HG03442 (cell line): ENCODE data around the gene CEP135.
"Not testable (repeated sequence)": the region's sequence is repeated elsewhere in the genome, so short reads cannot be mapped to it uniquely, and the experiment has no call there.

ENCODE experiments used
- ATAC-seq: cut with Tn5 transposase; IDR thresholded peaks from one replicate; pipeline ENCODE4 v1.9.1; 2021; ENCODE audit warnings: mild to moderate bottlenecking, moderate library complexity; ENCODE audit not compliant: unreplicated experiment

The CEP135 gene

DNA sequence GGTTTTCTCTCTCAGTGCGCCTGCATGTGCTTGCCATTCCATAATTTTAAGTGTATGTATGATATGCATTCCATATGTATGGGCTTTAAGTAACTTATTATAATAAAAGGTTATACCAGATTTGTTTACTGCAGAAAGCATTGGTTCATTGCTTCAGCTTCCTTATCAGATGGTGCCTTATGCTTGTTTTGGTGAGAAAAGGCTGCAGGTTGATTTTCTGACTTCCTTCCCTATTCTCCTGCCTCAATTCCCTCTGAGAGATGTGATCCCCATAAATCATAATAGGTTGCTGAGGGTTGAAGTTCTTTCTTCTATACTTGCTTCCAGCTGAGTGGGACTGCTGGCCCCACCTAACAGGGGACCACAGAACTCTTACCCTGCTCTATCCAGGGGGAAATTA is 10.3 kb upstream of the CEP135 start:
- ATAC-seq = no peak

- ATAC-seq = no peak
These were observed 9.3 kb upstream of the CEP135 start for GRCh38 chr4:55939421-55939820.

GRCh38 chr4:55941881-55942396 is 6.8 kb upstream of the CEP135 start:
- ATAC-seq = no peak

DNA sequence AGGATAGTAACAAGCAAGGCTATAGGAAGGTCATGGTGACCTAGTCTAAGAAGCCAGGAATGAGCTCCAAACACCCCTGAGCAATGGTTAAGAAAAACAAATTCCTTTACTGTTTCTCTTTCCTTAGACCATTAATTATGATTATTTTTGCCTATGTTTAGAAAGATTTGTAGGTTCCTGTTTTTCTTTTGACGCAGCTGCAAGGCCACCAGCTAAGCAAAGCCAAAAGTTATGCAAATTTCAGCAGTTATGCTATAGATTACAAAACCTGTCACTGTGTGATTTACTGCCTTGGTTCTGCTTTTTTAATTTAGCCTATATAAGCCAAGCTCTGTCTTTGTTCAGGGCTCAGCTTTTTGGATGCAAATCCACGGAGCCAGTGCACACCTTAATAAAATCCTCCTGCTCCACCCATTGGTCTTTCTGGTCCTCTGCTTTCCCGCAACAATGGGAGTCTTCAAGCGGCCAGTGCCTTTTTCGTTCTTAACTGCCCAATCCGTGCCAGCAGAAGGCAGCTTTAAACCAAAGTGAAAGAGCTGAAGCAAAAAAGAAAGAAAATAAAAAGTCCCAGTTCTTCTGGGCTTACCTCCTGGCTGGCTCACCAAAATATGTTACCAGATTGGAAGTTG is 1.4 kb upstream of the CEP135 start:
- peak; percentile 23 for ATAC-seq

DNA sequence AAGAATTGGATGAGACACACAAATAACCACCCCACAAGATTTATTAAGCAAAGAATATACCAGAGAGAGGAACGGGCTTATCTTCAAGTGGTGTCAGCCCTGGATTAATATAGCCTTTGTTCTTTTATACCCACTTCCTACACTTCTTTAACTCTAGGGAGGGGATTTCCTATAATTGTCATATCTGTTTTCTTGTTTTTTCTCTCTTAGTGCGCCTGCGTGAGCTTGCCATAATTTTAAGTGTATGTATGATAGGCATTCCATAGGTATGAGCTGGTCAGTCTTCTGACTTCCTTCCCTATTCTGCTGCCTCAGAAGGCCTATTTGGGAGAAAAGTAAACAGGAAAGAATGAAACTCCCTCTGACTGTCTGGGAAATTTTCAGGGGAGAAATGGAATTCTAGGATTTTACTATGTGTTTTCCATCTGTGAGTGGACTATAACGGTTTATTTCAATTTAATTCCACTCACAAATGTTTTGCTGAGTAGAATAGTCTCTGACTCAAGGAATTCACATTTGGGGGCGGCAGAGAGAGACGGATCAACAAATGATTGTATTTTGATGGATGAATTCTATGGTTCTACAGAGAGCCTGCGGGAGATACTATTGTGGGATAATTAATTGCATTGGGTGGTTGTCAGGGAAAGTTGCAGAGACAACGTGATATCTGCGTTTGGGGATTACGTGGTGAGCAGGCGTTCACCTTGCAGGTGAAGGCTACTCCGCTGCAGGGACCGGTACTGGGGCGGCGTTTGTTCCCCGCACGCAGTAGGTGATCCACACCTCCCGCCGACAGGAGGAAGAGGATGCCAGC is 626 bp upstream of the CEP135 start:
- ATAC-seq = peak; percentile 19

- ATAC-seq = no peak
These were observed 697 bp downstream of the CEP135 start for GRCh38 chr4:55949482-55949802.

- no peak for ATAC-seq
These were observed 2.6 kb downstream of the CEP135 start for GRCh38 chr4:55951191-55951922.

- no peak for ATAC-seq
These were observed 7.0 kb downstream of the CEP135 start for GRCh38 chr4:55955710-55956109.

DNA sequence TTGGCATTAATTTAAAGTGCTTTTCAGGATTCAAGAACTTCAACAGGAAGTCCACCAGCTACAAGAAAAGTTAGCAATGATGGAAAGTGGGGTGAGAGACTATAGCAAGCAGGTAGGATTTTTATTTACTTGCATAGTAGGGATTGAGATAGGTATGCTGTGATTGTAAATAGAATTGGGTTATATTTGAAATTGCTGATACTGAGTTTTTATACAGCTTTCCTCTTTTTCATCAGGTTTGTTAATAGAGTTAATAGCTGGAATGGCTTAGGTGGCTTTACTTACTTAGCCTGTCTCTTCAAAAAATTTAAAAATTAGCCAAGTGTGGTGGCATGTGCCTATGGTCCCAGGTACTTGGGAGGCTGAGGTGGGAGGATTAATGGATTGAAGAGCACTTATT is 10.9 kb downstream of the CEP135 start:
- no peak for ATAC-seq

- no peak for ATAC-seq
These were observed 15.3 kb downstream of the CEP135 start for GRCh38 chr4:55964046-55964445.

DNA sequence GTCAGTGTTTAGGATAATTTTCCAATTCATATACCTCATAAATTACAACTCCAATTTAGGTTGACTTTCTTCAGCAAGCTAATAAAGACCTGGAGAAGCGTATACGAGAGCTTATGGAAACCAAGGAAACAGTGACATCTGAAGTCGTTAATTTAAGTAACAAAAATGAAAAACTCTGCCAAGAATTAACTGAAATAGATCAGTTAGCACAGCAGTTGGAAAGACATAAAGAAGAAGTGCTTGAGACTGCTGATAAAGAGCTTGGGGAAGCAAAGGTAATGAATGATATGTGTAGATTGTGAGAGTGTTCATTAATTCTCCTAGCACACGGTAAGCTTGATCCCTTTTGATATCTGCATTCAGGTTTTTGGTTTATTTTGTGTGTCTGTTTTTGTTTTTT is 16.8 kb downstream of the CEP135 start:
- no peak for ATAC-seq

DNA sequence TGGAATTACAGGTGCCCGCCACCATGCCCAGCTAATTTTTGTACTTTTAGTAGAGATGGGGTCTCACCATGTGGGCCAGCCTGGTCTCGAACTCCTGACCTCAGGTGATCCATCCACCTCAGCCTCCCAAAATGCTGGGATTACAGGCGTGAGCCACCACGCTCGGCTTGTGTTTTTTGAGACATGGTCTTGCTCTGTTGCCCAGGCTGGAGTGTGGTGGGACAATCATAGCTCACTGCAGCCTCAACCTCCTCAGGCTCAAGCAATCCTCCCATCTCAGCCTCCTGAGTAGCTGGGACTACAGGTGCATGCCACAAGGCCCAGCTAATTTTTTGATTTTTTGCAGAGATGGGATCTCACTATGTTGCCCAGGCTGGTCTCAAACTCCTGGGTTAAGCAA is 17.6 kb downstream of the CEP135 start:
- not testable (repeated sequence) for ATAC-seq

- ATAC-seq = no peak
These were observed 18.6 kb downstream of the CEP135 start for GRCh38 chr4:55967376-55967775.

DNA sequence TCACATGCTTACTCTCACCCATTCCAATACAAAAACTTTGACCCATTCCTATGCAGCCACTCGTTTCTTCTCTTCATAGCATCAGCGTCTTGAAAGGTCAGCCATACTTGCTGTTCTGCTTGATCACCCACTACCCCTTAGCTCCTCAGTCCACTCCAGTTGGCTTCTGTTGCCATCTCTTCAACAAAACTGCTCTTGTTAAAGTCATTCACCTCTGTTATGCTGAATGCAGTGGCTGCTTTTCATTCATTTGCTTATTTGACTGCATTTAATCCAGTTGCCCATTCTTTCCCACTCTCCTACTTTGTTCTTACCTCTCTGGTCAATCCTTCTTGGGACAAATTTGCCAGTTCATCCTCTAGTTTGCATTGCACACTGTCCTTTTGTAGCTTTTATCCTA is 24.9 kb downstream of the CEP135 start:
- ATAC-seq = no peak

DNA sequence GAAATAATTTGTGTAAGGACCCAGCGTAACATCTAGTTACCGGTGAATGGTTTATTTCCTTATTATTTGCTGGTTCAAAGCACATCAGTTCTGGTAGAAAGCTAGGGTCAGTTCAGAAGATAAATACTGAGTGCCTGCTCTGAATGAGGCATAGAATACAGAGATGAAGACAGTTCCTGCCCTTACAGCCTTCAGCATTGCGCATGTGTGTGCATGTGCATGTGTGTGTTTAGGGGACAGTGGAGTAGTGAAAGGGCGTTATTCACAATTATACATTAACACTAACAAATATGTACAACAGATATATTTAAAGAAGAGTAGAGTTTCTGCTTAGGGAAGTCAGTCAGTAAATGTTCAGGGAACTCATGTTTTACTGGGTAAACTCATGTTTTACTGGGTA is 29.1 kb downstream of the CEP135 start:
- no peak for ATAC-seq

DNA sequence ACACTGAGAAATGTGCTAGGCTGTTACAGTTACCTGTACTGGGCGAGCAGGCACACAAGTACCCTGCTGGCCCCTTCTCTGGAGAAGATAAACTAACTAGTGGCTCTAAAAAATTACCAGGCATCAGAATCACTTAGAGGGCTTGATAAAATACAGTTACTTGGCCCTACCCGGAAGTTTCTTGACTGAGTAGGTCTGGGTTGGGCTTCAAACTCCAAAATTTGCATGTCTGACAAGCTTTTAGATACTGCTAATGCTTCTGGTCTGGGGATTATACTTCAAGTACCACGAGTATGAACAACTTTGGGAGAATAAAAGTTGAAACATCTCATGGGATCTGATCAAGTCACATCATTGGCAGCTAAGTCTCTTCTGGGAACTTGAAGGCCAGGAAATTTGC is 30.8 kb downstream of the CEP135 start:
- ATAC-seq = no peak

GRCh38 chr4:55980725-55981124 is 32.0 kb downstream of the CEP135 start:
- peak; percentile 42 for ATAC-seq

DNA sequence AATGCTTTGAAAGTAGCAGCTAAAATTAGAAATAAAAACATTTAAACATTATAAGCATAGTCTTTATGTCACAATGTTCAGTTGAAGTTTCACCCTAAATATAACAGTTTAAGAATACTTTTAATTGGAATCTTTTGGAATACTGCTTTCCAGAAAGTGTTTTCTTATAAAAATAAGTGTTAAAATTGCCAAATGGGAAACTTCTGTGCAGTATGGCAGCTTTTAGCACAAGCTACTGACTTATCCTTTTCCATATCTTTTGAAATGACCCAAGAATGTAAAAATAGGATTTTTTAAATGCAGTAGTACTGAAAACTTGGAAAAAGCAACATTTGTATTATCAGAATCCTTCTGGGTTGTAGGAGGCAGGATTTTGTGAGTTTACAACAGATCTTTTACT is 34.2 kb downstream of the CEP135 start:
- ATAC-seq = no peak

GRCh38 chr4:55989766-55990165 is 41.0 kb downstream of the CEP135 start:
- ATAC-seq = no peak

GRCh38 chr4:55993994-55994663 is 45.4 kb downstream of the CEP135 start:
- peak; percentile 83 for ATAC-seq

- ATAC-seq = no peak
These were observed 47.9 kb downstream of the CEP135 start for GRCh38 chr4:55996646-55997045.
